ENCODE measurements around the gene TMEM60.
"Not testable (repeated sequence)": the region's sequence is repeated elsewhere in the genome, so short reads cannot be mapped to it uniquely, and the experiment has no call there.

TMEM60 gene, protein sequence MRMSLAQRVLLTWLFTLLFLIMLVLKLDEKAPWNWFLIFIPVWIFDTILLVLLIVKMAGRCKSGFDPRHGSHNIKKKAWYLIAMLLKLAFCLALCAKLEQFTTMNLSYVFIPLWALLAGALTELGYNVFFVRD
- total RNA-seq, result 3.0 to 5.1 (median 4.4) reads per million in 4 donors

DNA sequence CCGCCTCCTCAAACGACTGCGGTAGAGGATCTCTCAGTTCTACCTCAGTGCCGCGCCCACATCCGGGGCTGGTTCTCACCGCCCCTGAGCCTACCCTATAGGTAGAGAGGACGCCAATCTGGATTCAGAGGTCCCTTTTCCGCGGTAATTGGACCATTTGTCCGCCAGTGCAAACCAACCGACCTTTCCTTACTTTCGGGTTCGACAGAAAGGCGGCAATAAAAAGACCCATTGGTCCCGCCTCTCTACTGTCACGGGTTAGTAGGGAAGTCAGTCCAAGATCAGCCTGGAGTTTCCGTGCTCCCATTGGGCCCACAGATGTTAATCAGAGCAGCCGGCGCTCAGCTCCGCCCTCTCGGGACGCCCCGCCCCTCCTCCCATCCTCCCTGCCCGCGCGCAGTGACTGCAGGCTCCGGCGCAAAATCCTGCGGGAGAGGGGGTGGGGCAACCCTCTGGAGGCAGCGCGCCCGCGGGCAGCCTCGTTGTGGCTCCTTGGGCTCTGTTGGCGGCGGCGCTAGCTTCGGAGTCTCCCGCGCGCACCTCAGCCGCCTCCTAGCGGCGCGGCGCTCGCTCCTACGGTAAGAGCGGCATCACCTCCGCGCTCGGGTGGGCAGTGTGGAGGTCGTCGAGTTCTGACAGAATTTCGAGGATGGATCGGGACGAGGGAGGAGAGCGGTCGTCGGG lies at the start of gene TMEM60, which contains the start of gene PHTF2:
Gene TMEM60, minus strand, starts transcription at position 41 of the 684 bp plus-strand sequence. CDS start 4,061 bp downstream, outside the sequence.
Gene PHTF2, plus strand, starts transcription at position 380 of the 684 bp plus-strand sequence.
- peak; percentile 87 to 98 (median 91) for DNase-seq

DNA sequence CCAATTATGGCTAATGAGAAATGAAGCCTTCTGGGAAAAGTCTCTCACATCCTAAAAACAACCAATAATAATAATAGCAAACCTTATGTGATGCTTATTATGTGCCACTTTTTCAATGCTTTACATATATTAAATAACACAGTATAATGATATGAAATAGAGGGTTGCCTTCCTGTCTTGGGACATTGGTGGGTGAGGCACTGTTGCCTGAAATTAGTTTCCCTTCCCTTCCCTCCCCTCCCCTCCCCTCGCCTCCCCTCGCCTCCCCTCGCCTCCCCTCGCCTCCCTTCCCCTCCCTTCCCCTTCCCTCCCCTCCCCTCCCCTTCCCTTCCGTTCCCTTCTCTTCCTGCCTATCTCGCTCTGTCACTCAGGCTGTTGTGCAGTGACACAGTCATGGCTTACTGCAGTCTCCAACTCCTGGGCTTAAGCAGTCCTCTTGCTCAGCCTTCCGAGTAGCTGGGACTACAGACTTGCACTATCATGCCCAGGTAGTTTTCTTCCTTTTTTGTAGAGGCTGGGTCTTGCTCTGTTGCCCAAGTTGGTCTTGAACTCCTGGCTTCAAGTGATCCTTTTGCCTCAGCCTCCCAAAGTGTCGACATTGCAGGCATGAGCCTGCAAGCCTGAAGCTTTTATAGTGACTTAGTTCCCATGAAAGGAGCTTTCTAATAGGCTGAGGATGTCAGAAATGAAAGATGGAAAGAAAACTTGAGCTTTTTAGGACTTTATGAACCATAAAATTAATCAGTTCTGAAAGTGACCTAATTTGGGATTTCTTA lies 48.3 kb upstream of the TMEM60 start:
- no peak for DNase-seq

DNA sequence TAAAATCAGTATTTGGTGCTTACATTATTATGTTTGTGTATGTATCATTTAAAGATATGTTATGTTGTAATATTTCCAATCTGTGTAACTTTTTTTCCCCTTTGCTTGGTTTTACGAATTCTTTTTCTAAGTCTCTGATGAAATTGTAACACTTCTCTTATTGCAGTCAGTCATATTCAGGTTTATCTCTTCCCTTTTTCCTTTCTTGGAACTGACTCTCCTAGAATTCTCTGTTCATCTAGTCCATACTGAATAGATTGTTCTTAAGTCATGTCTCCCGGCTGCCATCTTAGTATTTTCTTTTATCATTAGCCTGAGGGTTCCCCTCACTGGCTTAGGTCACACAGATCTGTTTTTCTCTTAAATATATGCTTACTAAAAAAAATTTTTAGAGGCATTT lies 45.0 kb upstream of the TMEM60 start:
- no peak for DNase-seq

- DNase-seq, result no peak
These were observed 41.7 kb upstream of the TMEM60 start for GRCh38 chr7:77839919-77840318.

DNA sequence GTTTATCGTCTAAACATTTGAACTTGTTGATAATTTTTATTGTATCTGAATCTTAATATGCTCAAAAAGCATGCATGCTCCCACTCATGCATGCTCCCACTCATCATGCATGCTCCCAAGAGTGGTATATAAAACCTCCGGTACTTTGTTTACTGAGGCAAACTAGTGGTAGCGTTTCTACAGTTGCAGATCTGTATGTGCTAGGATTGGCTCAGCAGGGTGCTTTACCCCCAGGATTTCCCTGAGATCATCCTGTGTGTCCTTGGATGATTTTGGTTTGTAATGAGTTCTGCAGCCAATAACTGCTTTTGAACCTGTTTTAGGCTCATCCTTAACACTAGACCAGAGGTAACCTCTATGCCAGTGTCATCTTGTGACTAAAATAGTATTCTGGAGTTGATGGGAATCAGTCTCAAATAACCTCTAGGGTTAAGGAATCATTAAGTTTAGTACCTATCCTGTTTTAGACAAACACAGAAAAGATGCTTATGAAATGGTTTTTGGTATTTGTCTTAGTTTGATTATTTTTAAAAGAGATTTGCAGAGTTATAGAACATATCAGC lies 40.8 kb upstream of the TMEM60 start:
- DNase-seq, result no peak

- DNase-seq, result no peak
These were observed 39.7 kb upstream of the TMEM60 start for GRCh38 chr7:77837966-77838365.

DNA sequence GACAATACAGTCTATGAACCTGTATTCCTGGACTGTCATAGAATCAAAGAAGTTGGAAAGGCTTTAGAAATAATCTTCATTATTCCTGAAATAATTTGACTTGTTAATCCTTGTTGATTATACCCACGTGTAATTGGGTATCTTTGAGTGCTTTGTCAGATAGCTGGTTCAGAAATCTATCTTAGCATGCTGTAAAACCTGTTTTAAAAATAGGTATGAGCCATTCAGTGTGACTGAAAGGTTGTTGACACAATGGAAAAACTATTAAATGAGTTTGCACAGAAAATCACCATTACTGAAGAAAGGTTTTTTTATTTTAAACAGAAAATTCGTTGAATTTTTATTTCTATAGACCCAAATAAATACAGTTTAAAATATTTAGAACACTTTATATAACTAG lies 39.0 kb upstream of the TMEM60 start:
- DNase-seq, result no peak

- DNase-seq, result not testable (repeated sequence)
These were observed 38.2 kb upstream of the TMEM60 start for GRCh38 chr7:77836425-77836824.

DNA sequence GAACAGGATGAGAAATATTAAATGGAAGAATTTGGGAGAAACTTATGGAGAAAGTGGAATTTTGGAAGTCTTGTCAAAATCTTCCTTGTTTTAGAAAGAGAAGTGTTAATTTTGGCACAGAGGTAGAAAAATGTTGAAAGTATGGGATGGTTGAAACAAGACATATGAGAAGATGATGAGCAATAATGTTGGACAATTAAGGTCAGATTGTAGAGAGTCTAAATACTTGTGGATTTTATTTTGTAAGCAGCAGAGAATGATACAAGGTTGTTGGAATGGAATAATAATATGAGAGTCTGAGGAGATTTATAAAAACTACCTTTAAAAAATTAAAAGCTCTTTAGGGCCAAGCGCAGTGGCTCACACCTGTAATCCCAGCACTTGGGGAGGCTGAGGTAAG lies 34.9 kb upstream of the TMEM60 start:
- DNase-seq, result no peak

DNA sequence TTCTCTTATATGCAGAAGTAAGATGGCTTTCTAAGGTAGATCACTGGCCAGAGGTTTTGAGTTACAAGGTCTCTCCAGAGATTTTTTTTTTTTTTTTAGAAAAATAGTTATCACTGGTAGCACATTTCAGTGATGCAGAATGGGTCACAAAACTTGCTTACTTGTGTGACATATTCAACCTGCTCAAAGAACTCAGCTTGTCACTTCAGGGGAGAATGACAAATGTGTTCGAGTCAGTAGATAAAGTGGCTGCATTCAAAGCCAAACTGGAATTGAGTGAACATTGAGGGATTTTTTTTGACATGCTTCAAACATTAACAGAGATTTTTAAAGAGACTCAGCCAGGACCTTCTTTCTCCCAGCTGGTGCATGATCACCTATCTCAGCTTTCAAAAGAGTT lies 33.7 kb upstream of the TMEM60 start:
- no peak for DNase-seq

GRCh38 chr7:77831481-77831880 lies 33.2 kb upstream of the TMEM60 start:
- DNase-seq, result peak in 1 of 5 donors; percentile 71

DNA sequence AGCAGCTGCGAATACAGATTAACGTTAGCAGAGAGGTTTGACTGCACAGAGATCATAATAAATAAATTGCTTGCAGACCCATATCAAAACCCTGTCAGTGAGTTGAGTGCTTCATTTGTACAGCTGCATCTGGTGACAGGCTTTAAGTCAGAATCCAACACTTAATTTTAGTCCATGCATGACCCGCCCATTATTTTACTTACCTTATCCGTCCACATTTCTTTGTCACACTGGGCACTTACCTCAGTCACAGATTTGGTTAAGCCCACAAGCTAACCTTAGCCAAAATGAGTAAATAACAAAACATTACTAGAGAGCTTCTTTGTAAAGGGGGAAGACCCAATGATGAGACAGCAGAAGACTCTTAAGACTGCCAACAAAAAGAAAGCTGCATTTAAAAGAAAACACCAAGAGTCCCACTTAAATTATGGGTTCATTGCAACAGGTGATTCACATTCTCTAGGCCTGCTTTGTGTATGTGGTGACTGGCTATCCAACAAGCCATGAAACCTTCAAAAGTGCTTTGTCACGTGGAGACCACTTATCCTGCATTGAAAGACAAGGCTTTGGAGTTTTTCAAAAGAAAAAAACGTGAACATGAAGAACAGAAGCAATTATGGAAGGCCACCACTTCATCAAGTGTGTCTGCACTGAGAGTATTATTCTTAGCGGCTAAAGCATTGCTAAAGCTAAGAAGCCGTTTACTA lies 32.6 kb upstream of the TMEM60 start:
- peak in 1 of 5 donors; percentile 11 for DNase-seq

GRCh38 chr7:77827999-77828398 lies 29.8 kb upstream of the TMEM60 start:
- DNase-seq, result no peak

GRCh38 chr7:77826300-77826699 lies 28.1 kb upstream of the TMEM60 start:
- DNase-seq, result no peak

DNA sequence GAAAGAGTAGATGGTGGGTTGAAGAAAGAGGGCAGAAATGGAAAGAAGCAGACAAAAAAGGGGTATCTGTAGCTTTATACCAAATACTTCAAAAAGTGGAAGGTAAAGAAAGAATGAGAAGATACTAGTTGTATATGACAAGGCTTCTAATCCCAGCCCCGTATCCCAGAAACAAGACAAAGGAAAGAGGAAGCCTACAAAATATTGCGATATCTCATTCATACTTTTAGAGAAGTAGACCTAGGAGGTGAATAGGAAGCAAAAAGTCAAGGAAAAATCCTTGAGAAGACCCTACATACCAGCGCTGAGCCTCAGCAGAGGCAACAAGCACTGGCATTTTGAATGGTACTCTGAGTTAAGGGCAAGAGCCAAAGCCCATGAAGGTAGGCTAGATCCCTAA lies 26.9 kb upstream of the TMEM60 start:
- no peak for DNase-seq

- no peak for DNase-seq
These were observed 26.4 kb upstream of the TMEM60 start for GRCh38 chr7:77824636-77825035.

DNA sequence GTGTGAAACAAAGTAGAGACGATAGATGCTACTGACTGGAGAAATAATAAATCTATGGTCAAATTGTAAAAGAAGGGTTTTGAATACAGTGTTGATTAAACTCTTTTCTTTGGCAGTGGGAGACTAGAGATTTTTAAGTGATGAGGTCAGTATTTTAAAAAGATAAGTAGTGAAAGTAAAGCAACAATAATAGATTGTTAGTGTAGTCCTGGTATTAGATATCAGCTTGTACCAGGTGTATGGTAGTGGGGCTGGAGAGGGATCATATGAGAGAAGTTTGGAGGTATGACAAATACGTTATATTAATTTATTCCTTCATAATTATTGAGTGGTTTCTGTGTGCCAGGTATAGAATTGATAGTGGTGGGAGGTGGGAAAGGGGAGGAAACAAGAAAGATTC lies 25.6 kb upstream of the TMEM60 start:
- DNase-seq, result no peak

DNA sequence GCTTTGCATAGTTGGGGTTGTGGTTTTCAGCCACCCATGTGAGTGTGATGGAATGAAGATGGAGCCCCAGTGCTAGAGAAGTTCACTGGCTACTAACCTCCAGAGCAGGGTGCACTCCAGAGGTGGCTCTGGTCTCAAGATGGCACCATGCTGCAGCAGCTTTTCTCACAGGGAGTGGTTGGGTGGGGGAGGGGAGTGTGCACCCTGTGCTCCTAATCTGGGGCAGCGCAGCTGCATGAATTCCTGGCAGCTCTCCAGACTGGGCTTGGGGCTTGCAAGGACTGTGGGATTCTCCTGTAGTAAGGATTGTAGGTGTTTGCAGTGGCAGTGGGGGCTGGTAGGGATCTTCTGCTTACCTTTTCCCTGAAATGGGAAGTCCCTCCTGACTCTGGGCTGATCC lies 24.0 kb upstream of the TMEM60 start:
- DNase-seq, result no peak

DNA sequence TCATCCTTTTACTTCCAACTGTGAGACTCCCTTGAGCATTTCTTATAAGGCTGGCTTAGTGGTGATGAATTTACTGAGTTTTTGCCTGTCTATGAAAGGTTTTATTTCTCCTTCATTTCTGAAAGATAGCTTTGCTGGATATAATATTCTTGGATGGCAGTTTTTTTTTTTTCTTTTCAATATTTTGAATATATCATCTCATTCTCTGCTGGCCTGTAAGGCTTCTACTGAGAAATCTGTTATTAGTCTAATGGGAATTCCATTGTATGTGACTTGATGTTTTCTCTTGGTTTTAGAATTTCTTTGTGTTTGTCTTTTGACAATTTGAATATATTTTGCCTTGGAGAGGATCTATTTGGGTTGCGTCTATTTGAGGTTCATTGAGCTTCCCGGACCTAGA lies 22.7 kb upstream of the TMEM60 start:
- DNase-seq, result no peak

DNA sequence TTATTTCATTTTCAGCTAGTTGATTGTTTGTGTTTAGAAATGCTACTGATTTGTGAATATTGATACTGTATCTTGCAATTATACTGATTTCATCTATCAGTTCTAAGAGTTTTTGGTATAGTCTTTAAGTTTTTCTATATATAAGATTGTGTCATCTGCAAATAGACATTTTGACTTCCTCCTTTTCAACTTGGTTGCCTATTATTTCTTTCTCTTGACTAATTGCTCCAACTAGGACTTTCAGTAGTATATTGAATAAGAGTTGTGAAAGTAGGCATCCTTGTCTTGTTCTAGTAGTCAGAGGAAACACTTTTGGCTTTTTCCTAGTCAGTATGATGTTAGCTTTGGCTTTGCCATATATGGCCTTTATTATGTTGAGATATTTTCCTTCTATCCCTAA lies 20.8 kb upstream of the TMEM60 start:
- no peak for DNase-seq

- no peak for DNase-seq
These were observed 14.9 kb upstream of the TMEM60 start for GRCh38 chr7:77813180-77813579.

DNA sequence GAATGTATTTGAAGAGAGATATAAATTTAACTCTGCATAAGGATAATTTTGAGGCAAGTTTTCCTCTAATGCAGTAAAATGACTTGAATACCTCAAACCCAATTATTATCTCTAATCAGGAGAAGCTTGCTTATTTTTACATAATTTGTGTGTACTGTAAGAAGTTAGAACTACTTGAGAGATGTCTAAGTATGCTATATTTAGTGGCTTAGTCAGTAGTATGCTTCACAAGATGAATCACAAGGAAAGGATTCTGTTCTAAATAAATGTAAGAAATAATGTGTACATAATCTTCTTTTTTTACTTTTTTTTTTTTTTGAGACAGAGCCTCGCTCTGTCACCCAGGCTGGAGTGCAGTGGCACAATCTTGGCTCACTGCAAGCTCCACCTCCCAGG lies 14.1 kb upstream of the TMEM60 start:
- no peak for DNase-seq
